ENCODE data around the gene ARL4C.

Gene ARL4C

GRCh38 chr2:234518986-234519642 is 22.2 kb upstream of the ARL4C start:
- Histone ChIP-seq H3K27me3 (ENCODE audit: control insufficient read depth, insufficient read depth, low read length) (peaks cover 4% of the 10 kb centered on the region), H3K4me3 (ENCODE audit: low read length) (no peak overlapping the region), H3K4me1 (ENCODE audit: control insufficient read depth, insufficient read depth, low read length) (no peaks in the 10 kb centered on the region), H3K9ac (ENCODE audit: low read length) (no peak overlapping the region), H3K36me3 (ENCODE audit: control insufficient read depth, insufficient read depth, low read length) (no peaks in the 10 kb centered on the region), H3K9me3 (ENCODE audit: control insufficient read depth, low read length) (no peaks in the 10 kb centered on the region)

GRCh38 chr2:234517971-234518370 is 21.1 kb upstream of the ARL4C start:
- Histone ChIP-seq H3K27me3 (ENCODE audit: control insufficient read depth, insufficient read depth, low read length) (peaks cover 4% of the 10 kb centered on the region), H3K36me3 (ENCODE audit: control insufficient read depth, insufficient read depth, low read length) (no peaks in the 10 kb centered on the region), H3K4me1 (ENCODE audit: control insufficient read depth, insufficient read depth, low read length) (no peaks in the 10 kb centered on the region), H3K9ac (ENCODE audit: low read length) (no peak overlapping the region), H3K4me3 (ENCODE audit: low read length) (no peak overlapping the region), H3K9me3 (ENCODE audit: control insufficient read depth, low read length) (no peaks in the 10 kb centered on the region)

GRCh38 chr2:234514873-234515638 is 18.2 kb upstream of the ARL4C start:
- H3K27me3 ChIP-seq (ENCODE audit: control insufficient read depth, insufficient read depth, low read length) = peaks cover 4% of the 10 kb centered on the region
- no peaks in the 10 kb centered on the region for H3K36me3 ChIP-seq (ENCODE audit: control insufficient read depth, insufficient read depth, low read length)
- H3K4me1 ChIP-seq (ENCODE audit: control insufficient read depth, insufficient read depth, low read length) = no peaks in the 10 kb centered on the region
- no peaks in the 10 kb centered on the region for H3K9me3 ChIP-seq (ENCODE audit: control insufficient read depth, low read length)
- H3K9ac ChIP-seq (ENCODE audit: low read length) = no peak overlapping the region
- H3K4me3 ChIP-seq (ENCODE audit: low read length) = no peak overlapping the region

- Histone ChIP-seq H3K4me3 (ENCODE audit: low read length) (no peak overlapping the region), H3K36me3 (ENCODE audit: control insufficient read depth, insufficient read depth, low read length) (no peaks in the 10 kb centered on the region), H3K9ac (ENCODE audit: low read length) (no peak overlapping the region), H3K27me3 (ENCODE audit: control insufficient read depth, insufficient read depth, low read length) (peaks cover 4% of the 10 kb centered on the region), H3K9me3 (ENCODE audit: control insufficient read depth, low read length) (no peaks in the 10 kb centered on the region), H3K4me1 (ENCODE audit: control insufficient read depth, insufficient read depth, low read length) (no peaks in the 10 kb centered on the region)
Observed at GRCh38 chr2:234514099-234514498, 17.2 kb upstream of the ARL4C start.

- Histone ChIP-seq H3K36me3 (ENCODE audit: control insufficient read depth, insufficient read depth, low read length) (no peaks in the 10 kb centered on the region), H3K9ac (ENCODE audit: low read length) (no peak overlapping the region), H3K4me3 (ENCODE audit: low read length) (no peak overlapping the region)
Observed at GRCh38 chr2:234512884-234513669, 16.2 kb upstream of the ARL4C start.

GRCh38 chr2:234502919-234503285 is 6.0 kb upstream of the ARL4C start:
- H3K4me1 ChIP-seq (ENCODE audit: control insufficient read depth, insufficient read depth, low read length) = no peaks in the 10 kb centered on the region
- H3K27me3 ChIP-seq (ENCODE audit: control insufficient read depth, insufficient read depth, low read length) = no peaks in the 10 kb centered on the region
- no peak overlapping the region for H3K9ac ChIP-seq (ENCODE audit: low read length)
- no peaks in the 10 kb centered on the region for H3K36me3 ChIP-seq (ENCODE audit: control insufficient read depth, insufficient read depth, low read length)
- no peak overlapping the region for H3K4me3 ChIP-seq (ENCODE audit: low read length)
- H3K9me3 ChIP-seq (ENCODE audit: control insufficient read depth, low read length) = no peaks in the 10 kb centered on the region

More at GRCh38 chr2:234512884-234513669, 16.2 kb upstream of the ARL4C start:
- no peaks in the 10 kb centered on the region for H3K4me1 ChIP-seq (ENCODE audit: control insufficient read depth, insufficient read depth, low read length)
- H3K27me3 ChIP-seq (ENCODE audit: control insufficient read depth, insufficient read depth, low read length) = peaks cover 4% of the 10 kb centered on the region
- H3K9me3 ChIP-seq (ENCODE audit: control insufficient read depth, low read length) = no peaks in the 10 kb centered on the region

GRCh38 chr2:234502285-234502918 is 5.5 kb upstream of the ARL4C start:
- Histone ChIP-seq H3K27me3 (ENCODE audit: control insufficient read depth, insufficient read depth, low read length) (no peaks in the 10 kb centered on the region), H3K9ac (ENCODE audit: low read length) (no peak overlapping the region), H3K36me3 (ENCODE audit: control insufficient read depth, insufficient read depth, low read length) (no peaks in the 10 kb centered on the region), H3K4me3 (ENCODE audit: low read length) (no peak overlapping the region), H3K4me1 (ENCODE audit: control insufficient read depth, insufficient read depth, low read length) (no peaks in the 10 kb centered on the region), H3K9me3 (ENCODE audit: control insufficient read depth, low read length) (no peaks in the 10 kb centered on the region)

- Histone ChIP-seq H3K4me3 (ENCODE audit: low read length) (no peak overlapping the region), H3K9ac (ENCODE audit: low read length) (no peak overlapping the region), H3K27me3 (ENCODE audit: control insufficient read depth, insufficient read depth, low read length) (peaks cover 4% of the 10 kb centered on the region), H3K9me3 (ENCODE audit: control insufficient read depth, low read length) (no peaks in the 10 kb centered on the region), H3K4me1 (ENCODE audit: control insufficient read depth, insufficient read depth, low read length) (peaks cover 1% of the 10 kb centered on the region), H3K36me3 (ENCODE audit: control insufficient read depth, insufficient read depth, low read length) (no peaks in the 10 kb centered on the region)
Observed at GRCh38 chr2:234500394-234501006, 3.6 kb upstream of the ARL4C start.

- peaks cover 13% of the 10 kb centered on the region for H3K4me1 ChIP-seq (ENCODE audit: control insufficient read depth, insufficient read depth, low read length)
- H3K4me3 ChIP-seq (ENCODE audit: low read length) = no peak overlapping the region
- no peaks in the 10 kb centered on the region for H3K9me3 ChIP-seq (ENCODE audit: control insufficient read depth, low read length)
- H3K27me3 ChIP-seq (ENCODE audit: control insufficient read depth, insufficient read depth, low read length) = peaks cover 11% of the 10 kb centered on the region
- H3K36me3 ChIP-seq (ENCODE audit: control insufficient read depth, insufficient read depth, low read length) = no peaks in the 10 kb centered on the region
- H3K9ac ChIP-seq (ENCODE audit: low read length) = no peak overlapping the region
Observed at GRCh38 chr2:234497594-234498235, 834 bp upstream of the ARL4C start.

GRCh38 chr2:234496055-234496834 is 636 bp downstream of the ARL4C start:
- no peaks in the 10 kb centered on the region for H3K9me3 ChIP-seq (ENCODE audit: control insufficient read depth, low read length)
- H3K4me1 ChIP-seq (ENCODE audit: control insufficient read depth, insufficient read depth, low read length) = peaks cover 13% of the 10 kb centered on the region
- peak overlapping the region; percentile 92 for H3K4me3 ChIP-seq (ENCODE audit: low read length)
- H3K36me3 ChIP-seq (ENCODE audit: control insufficient read depth, insufficient read depth, low read length) = no peaks in the 10 kb centered on the region
- peak overlapping the region; percentile 80 for H3K9ac ChIP-seq (ENCODE audit: low read length)
- peaks cover 11% of the 10 kb centered on the region for H3K27me3 ChIP-seq (ENCODE audit: control insufficient read depth, insufficient read depth, low read length)

Data from mucosa of stomach (tissue), 1 donor.